ENCODE measurements around the gene SPG11.
A peak's percentile ranks its signal among the peaks of the same experiment; 100 is the strongest.

SPG11 gene

DNA sequence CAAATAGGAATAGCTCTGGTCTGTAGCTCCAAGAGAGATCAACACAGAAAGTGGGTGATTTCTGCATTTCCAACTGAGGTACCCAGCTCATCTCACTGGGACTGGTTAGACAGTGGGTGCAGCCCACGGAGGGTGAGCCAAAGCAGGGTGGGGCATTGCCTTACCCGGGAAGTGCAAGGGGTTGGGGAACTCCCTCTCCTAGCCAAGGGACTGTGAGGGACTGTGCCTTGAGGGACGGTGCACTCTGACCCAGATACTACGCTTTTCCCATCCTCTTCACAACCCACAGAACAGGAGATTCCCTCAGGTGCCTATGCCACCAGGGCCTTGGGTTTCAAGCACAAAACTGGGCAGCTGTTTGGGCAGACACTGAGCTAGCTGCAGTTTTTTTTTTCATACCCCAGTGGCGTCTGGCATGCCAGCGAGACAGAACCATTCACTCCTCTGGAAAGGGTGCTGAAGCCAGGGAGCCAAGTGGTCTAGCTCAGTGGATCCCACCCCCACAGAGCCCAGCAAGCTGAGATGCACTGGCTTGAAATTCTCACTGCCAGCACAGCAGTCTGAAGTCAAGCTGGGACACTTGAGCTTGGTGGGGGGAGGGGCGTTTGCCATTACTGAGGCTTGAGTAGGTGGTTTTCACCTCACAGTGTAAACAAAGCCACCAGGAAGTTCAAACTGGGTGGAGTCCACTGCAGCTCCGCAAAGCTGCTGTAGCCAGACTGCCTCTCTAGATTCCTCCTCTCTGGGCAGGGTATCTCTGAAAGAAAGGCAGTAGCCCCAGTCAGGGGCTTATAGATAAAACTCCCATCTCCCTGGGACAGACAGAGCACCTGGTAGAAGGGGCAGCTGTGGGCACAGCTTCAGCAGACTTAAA lies 19.6 kb upstream of the SPG11 start:
- DNase-seq (ENCODE audit: low read depth in 2 of 2) = peak; percentile 64 to 68

DNA sequence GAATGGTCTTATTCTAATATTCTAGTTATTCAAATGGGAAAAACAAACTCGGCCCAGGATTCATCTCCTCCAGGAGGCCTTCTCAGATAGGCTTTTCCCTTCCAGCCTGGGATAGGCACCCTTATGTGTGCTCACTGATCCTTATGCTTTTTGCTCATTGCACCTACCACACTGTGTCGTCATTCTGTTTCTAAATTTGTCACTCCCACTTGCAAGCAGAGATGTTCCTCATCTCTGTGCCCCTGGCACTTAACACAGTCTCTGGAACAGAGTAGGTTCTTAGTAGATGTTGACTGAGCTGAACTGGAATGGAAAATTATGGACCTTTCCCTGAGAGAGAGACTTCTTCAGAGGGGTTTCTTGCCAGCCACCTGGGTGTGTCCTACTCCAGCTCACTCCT lies 18.7 kb upstream of the SPG11 start:
- no peak for DNase-seq (ENCODE audit: low read depth in 2 of 2)

DNA sequence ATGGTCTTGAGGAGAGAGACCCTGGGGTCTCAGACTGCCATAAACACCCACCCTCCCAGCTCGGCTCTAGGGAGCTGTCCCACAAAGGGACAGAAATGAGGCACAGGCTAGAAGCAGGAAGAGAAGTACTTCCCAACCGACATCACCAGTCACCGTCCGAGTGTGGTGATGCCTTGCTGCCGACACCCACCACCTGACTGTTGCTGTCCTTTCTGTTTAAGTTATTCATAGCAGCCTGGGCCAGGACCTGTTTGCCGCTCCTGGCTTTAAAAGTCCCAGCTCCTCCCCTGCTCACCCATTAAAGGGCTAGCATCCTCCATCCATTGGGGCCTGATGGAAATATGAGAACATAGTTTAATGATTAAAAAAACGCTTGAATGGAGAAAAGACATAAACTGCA lies 13.2 kb upstream of the SPG11 start:
- DNase-seq (ENCODE audit: low read depth in 2 of 2) = no peak

DNA sequence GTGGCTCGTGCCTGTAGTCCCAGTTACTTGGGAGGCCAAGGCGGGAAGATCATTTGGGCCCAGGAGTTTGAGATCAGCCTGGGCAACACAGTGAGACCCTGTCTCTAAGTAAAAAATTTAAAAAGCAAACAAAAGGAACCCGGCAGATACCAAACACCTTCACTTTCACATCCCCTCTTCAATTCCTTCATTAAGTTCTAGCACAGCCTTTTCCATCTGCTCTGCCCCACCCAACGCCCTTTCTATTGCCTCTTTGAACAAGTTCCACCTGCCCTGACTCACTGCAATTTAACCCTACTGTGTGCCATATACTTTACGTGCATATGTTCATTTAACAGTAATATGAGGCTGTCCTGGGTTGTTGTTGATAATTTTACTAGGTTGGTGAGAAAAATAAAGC lies 12.4 kb upstream of the SPG11 start:
- no peak for DNase-seq (ENCODE audit: low read depth in 2 of 2)

DNA sequence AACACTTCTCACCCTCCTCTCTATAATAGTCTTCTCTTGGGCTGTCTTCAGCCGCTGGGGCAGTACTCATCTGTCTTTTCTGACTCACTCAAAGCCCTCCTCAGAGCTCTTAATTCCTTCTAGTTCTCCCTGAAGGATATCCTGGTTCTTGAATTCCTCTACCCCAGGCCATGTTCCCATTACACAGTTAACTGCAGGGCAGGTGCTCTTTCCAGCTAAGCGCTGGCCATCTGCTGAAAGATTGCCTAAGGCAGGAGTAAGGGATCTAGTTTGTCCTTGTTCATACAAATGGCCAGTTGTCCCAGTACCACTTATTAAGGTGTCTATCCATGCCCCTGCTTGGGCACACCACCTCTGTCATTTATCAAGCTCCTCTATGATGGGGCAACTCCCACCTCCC lies 10.2 kb upstream of the SPG11 start:
- no peak for DNase-seq (ENCODE audit: low read depth in 2 of 2)

DNA sequence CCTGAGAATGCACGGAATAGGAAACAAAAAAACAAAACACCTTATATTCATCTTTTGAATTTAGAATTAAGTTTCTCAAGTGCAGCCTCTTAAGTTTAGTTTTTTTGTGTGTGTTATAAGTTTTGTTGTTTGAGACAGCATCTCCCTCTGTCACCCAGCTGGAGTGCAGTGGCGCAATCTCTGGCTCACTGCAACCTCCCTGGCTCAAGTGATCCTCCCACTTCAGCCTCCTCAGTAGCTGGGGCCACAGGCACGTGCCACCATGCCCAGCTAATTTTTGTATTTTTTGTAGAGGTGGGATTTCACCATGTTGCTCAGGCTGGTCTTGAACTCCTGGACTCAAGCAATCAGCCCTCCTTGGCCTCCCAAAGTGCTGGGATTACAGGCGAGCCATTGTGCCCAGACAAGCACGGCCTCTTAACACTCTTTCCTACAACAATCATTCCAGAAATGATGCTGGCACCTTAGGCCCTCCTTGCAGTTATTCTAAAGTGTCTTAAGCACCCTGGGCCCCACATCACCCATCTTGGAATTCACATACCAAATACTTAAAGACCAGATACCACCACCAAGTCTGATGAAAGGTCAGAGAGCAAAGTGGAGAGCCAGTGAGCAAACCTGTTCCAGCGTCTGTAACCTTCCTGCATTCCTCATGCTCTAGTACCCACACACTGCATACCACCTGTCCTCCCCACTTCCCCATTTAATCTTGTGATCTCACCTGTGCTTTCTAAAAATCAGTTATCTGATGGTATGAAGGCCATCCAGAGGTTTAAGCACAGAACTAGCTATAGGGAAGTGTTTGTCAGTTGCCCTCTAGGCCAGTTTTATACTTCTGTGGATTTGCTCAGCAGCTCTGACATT lies 6.9 kb upstream of the SPG11 start:
- no peak for DNase-seq (ENCODE audit: low read depth in 2 of 2)

DNA sequence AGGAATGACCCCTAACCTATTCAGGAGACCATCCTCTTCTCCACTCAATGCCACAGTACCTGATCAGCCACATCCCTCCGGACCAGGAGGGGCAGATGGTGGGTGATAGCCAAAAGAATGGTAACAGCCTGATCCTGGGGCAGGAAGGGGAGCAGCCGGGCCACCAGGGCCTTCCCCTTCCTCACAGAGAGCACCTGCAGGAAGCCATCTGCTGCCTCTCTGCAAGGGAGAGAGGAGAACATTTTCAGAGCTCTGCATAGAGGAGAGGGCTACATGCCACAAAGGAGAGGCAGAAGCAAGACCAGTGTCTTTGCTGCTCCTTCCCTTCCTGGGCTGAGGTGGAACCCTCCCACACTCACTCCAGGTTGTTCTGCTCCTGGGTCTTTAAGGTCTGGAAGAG lies 5.5 kb upstream of the SPG11 start:
- no peak for DNase-seq (ENCODE audit: low read depth in 2 of 2)

DNA sequence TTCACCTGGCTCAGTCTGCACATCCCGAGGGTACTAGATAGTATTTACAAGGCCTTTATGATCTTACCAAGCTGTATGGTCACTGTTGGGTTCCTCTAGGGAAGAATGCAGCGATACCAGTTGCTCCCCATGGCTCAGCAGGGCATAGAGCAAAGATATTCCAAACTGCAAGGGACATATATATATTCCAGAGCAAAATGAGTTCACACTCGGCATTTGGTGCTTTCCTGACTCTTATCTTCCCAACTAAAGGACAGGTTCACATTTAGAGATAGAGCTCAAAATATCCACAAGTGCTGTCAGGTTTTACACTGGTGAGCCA lies 3.5 kb upstream of the SPG11 start:
- DNase-seq (ENCODE audit: low read depth in 2 of 2) = no peak

DNA sequence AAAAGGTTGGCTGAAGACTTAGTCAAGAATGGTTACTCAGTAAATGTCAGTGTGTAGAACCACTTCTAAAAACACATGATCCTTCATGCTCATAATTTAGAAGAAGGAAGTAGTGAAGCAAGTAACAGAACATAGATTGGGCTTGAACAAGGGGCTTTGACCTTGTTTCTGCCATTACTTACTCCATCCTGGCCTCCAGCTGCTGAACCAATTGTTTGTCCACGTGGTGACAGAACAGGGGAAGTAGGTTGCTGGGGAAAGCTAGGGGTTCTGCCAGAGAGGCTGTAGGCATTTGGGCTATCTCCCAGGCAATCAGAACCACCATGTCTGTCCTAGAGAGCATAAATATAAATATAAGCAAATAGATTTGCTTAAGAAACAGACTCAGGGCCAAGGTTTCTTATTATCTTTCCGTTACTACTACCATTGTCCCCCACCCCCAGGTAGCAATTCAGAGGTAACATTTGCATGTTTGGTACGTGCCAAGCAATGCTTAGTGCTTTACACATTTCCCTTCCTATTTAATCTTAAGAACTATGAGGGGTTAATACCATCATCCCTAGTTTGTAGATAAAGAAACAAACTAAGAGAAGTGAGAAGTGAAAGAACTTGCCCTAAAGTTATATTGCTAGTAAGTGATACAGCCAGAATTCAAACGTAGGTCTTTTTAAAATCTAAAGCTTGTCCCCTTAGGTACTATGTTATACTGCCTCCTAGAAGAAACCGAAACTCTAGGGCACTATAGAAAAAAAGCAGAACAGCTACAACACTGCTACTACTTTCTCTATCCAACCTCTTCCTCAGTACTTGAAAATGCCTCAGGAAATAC lies 3.0 kb upstream of the SPG11 start:
- DNase-seq (ENCODE audit: low read depth in 2 of 2) = no peak

DNA sequence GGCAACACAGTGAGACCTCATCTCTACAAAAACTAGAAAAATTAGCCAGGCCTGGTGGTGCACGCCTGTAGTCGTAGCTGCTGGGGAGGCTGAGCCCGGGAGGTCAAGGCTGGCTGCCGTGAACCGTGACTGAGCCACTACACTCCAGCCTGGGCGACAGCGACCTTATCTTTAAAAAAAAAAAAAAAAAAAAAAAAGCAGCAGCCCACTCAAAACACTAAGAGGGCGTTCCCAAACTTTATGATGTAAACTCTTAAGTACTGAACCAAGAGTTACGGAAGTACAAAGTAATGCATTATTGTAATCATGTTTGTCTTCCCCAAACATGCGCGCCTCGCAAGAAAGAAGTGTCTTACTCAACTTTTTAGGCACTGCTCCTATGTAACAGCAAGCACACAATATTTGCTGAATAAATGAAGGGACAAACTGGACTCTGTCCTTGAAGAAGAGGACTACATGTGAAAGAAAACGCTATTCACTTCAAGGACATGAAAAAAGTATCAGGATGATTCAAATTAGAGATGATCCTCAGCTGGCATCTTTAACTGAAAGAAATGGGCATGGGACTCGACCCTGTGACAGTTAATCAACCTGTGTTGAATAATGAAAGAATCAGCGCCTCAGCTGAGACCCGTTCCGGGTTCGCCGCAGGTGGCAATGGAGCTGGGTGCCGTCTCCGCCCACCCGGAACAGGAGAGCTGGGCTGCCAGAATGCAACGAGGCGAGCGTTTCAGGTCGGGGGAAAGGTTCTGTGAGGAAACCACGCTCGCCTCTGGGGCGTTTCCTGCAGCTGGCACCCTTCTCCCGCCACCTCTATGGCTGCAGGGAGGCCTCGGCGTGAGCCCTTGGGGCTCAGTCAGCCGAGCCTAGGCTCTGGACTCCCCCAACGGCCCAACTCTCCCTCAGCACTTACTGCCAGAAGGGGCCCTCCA lies 718 bp downstream of the SPG11 start:
- peak; percentile 74 to 77 for DNase-seq (ENCODE audit: low read depth in 2 of 2)

DNA sequence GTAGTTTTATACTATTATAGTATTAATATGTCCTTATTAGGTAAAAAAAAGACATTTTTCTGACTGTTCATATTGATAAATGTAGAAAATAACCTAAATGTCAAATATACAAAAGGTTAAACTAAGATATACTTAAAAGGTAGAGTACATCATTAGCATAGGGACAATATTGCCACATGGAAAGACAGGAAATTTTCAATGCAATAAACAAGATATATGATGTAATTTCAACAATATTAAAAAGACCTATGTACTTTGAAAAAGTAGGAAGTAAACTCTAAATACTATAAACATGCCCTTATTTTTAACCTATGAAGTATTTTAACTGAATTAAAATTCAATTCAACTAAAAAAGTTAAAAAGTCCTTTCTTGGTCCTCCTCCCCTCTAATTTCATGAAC lies 1.9 kb downstream of the SPG11 start:
- DNase-seq (ENCODE audit: low read depth in 2 of 2) = no peak

DNA sequence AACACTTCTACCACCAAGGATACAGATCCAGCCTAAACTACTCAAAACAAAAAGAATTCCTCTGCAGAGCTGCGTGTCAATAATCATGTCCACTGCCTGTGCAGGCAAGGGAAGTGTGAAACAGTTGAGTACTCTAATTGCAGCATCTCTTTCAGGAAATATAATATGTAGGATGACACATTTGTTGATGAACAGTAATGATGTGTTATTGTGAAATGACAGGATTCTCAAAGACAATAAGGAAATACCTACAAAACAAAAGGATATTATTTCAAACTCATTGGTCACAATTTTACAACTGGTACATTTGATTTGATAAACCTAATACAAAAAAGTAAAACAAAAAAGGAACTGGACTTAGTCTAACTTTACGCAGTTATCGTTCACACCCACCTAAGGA lies 4.4 kb downstream of the SPG11 start:
- no peak for DNase-seq (ENCODE audit: low read depth in 2 of 2)

DNA sequence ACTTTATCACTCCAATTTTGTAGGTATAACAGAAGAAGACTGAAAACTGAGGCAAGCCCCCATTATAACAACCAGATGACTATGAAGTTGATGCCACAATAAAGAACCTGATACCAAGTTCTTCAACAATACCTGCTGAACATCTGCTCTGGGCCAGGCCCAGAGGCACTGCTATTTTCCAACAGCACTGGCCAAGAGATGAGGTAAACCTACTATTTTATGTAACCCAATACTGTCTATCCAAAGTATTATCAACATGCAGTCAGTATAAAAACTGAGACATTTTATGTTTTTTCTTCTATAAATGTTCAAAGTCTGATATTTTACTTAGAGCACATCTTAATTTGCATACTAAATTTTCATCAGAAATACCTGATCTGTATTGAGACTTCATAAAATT lies 6.1 kb downstream of the SPG11 start:
- no peak for DNase-seq (ENCODE audit: low read depth in 2 of 2)

DNA sequence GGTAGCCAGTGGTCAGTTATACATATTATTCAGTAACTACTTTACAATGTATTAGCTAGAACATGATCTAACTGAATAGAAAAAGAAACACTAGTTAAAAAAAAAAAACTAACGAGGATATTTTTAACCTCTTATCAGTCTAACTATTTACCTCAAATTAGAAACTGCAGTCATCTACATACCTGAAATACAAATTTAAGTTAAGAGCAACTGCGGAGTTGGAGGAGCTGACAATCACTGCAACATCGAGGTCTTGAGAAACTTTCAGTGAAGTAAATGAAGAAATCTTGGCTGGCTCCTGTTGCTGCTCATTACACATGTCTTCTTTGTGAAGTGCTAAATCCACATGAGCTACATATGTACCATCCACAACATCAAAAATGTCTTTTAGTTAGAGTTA lies 6.5 kb downstream of the SPG11 start:
- no peak for DNase-seq (ENCODE audit: low read depth in 2 of 2)

DNA sequence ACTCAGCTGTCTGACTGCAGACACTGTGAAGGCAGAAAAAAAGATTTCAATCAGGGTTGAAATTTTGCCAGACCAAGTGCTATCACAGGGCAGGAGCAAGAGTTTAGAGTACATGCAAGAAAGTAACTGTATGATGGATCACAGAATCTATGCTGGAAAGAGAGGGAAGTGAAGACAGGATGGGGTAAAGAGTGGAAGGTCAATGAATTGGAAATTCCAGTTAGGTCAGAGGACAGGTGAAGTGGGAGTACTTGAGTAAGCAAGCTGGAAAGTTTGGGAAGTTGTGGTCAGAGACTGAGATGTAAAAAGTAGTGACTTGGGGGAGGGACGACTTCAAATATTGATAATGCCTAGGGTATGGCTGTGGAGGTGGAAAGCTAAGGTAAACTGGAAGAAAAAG lies 7.2 kb downstream of the SPG11 start:
- no peak for DNase-seq (ENCODE audit: low read depth in 2 of 2)

DNA sequence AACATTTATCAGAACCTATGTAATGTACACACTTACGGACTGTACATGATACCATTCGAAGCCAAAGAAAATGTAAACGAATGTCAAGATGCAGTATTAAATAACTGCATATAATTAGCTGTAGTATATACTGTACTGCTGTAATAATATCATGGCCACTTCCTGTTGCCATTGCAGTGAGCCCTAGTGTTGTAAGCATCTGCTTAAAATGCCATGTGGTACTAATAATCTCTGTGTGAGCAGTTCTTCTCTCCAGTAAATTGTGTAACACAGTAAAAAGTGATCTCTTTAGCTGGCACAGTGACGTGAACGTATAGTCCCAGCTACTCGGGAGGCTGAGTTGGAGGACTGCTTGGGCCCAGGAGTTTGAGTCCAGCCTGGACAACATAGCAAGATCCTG lies 8.6 kb downstream of the SPG11 start:
- DNase-seq (ENCODE audit: low read depth in 2 of 2) = no peak

DNA sequence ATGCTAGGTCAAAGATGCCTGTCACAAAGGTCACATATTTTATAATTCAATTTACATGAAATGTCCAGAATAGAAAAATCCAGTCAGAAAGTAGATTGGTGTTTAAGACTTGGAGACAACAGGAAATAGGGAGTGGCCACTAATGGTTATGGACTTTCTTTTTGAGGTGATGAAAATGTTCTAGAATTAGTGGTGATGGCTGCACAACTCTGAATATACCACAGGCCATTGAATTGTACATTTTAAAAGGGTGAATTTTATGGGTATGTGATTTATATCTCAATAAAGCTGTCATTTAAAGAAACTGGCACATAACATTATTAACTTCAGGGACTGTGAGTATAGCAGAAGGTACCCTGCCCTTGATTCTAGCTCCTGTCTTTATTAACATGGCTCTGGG lies 15.8 kb downstream of the SPG11 start:
- DNase-seq (ENCODE audit: low read depth in 2 of 2) = no peak

DNA sequence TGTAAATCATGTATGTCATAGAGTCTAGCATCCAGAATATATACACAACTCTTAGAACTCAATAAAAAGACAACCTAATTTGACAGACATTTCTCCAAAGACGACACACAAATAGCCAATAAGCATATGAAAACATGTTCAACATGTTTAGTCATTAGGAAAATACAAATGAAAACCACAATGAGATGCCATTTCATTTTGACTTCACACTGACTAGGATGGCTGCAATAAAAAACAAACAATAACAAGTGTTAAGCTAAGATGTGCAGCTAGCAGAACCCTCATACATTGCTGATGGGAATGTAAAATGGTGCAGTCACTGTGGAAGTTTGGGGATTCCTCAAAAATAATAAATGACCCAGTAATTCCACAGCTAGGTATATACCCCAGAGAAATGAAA lies 16.4 kb downstream of the SPG11 start:
- DNase-seq (ENCODE audit: low read depth in 2 of 2) = no peak

DNA sequence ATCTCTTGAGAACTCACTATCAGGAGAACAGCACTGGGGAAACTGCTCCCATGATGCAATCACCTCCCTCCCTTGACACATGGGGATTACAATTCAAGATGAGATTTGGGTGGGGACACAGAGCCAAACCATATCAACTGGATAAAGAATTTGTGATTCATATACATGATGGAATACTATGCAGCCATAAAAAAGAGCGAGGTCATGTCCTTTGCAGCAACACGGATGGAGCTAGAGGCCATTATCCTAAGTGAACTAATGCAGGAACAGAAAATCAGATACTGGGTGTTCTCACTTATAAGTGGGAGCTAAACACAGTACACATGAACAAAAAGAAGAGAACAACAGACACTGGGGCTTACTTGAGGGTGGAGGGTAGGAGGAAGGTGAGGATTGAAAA lies 17.0 kb downstream of the SPG11 start:
- no peak for DNase-seq (ENCODE audit: low read depth in 2 of 2)

DNA sequence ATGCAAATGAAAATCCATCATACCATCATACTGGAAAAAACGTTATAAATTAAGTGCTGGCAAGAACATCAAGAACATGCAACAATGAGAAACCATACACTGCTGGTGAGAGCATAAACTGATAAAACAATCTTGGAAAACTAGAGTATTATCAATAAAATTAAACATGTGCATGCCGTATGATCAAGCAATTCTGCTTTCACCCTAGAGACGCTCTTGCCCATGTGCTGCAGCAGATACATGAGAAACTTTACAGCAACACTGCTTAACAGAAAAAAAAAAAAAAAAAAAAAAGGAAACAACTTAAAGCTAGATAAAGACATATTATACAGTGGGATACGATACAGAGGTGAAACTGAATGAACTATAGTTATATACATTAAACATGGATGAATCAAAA lies 21.8 kb downstream of the SPG11 start:
- no peak for DNase-seq (ENCODE audit: low read depth in 2 of 2)

DNA sequence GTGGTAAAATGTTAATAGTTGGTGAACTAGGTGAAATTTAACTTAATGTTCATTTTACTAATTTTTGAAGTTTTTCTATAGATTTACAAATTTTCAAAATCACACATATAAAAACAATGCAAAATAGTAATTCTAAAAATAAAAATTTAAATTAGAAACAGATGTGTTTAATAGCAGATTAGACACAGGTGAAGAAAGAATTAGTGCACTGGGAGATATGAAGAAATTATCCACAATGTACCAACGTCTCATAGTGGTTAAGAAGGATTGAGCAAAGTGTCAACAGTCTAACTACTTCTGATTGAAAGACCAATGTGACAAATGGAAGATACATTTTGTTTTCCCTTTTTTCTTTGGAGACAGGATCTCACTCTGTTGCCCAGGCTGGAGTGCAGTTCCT lies 26.5 kb downstream of the SPG11 start:
- no peak for DNase-seq (ENCODE audit: low read depth in 2 of 2)
